ENCODE data around the gene ZC3HAV1L. TPM values are rescaled to one million over a fixed set of nuclear protein-coding genes. Genes with fewer than 3 reads are reported as not detected.

The ZC3HAV1L gene
- total and polyA plus RNA-seq, 8 donors: 0.33 to 31.9 (median 9.4) TPM

DNA sequence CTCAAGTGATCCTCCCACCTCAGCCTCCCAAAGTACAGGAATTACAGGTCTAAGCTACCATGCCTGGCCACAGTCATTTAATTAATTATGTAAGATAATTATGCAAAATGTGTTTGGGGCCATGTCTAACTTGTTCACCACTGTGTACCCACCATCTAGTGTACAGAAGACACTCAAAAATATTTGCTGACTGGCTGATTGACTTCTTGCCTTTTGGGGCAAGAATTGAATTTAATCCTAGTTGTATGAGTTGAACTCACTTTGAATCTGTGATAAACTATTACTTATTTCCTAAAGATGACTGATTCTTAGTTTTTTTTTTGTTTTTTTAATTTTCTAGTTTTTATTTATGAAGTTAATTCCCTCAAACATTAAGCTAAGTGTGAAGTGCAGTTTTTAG, 15.8 kb upstream of the ZC3HAV1L start:
- Histone ChIP-seq H3K9me3 (no peaks in the 10 kb centered on the region), H3K4me1 (no peaks in the 10 kb centered on the region), H3K27me3 (no peaks in the 10 kb centered on the region), H3K4me3 (no peak overlapping the region), H3K27ac (no peak overlapping the region), H3K36me3 (peaks cover 52 to 100% (median 98%) of the 10 kb centered on the region in 4 donors)
- intact Hi-C loops (cut with DNase I; ENCODE audit: low total_unique reads): no loop called here
- no peak for DNase-seq
- TF ChIP-seq POLR2A (IDR thresholded peaks at IDR 0.05) (no peak), EP300 (IDR thresholded peaks at IDR 0.05) (no peak), POLR2AphosphoS5 (IDR thresholded peaks at IDR 0.05) (no peak), CTCF (IDR thresholded peaks at IDR 0.05) (no peak)

- TF ChIP-seq POLR2AphosphoS5 (IDR thresholded peaks at IDR 0.05): no peak
- TF ChIP-seq CTCF (IDR thresholded peaks at IDR 0.05): no peak
- no peak for TF ChIP-seq POLR2A (IDR thresholded peaks at IDR 0.05)
- TF ChIP-seq EP300 (IDR thresholded peaks at IDR 0.05): no peak
- H3K4me3 ChIP-seq: no peak overlapping the region
- intact Hi-C loops (cut with DNase I; ENCODE audit: low total_unique reads): no loop called here
- no peaks in the 10 kb centered on the region for H3K9me3 ChIP-seq
- no peak for DNase-seq
- H3K36me3 ChIP-seq: peaks cover 52 to 100% (median 99%) of the 10 kb centered on the region in 4 donors
- WGBS, 5 donors: 77 to 100% (median 89%) methylated on average over 1 of the region's 1 CpG
- peaks cover 0 to 5% (median 0%) of the 10 kb centered on the region in 4 donors for H3K4me1 ChIP-seq
- no peaks in the 10 kb centered on the region for H3K27me3 ChIP-seq
- H3K27ac ChIP-seq: no peak overlapping the region
Observed at GRCh38 chr7:139049936-139050335, 14.1 kb upstream of the ZC3HAV1L start.

DNA sequence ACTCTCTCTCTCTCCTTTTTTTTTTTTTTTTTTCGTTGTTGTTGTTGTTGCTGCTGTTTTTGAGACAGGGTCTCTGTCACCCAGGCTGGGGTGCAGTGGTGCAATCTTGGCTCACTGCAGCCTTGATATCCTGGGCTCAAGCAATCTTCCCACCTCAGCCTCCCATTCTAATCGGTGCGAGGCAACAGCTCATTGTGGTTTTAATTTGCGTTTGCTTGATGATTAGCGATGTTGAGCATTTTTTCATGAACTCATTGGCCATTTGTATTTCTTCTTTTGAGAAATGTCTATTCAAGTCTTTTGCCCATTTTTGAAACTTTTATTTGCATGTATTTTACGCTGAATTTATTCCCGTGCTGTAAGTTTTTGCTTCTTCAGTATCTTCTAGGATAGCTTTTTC, 13.3 kb upstream of the ZC3HAV1L start:
- DNase-seq: no peak
- no peak overlapping the region for H3K4me3 ChIP-seq
- H3K9me3 ChIP-seq: no peaks in the 10 kb centered on the region
- no peak overlapping the region for H3K27ac ChIP-seq
- peaks cover 44 to 97% (median 92%) of the 10 kb centered on the region in 4 donors for H3K36me3 ChIP-seq
- no peaks in the 10 kb centered on the region for H3K27me3 ChIP-seq
- peaks cover 0 to 13% (median 0%) of the 10 kb centered on the region in 4 donors for H3K4me1 ChIP-seq
- intact Hi-C loops (cut with DNase I; ENCODE audit: low total_unique reads): no loop called here
- no peak for TF ChIP-seq POLR2AphosphoS5 (IDR thresholded peaks at IDR 0.05)
- TF ChIP-seq EP300 (IDR thresholded peaks at IDR 0.05): no peak
- no peak for TF ChIP-seq CTCF (IDR thresholded peaks at IDR 0.05)
- TF ChIP-seq POLR2A (IDR thresholded peaks at IDR 0.05): no peak
- WGBS, 5 donors: 64 to 94% (median 79%) methylated on average over 7 of the region's 7 CpGs

DNA sequence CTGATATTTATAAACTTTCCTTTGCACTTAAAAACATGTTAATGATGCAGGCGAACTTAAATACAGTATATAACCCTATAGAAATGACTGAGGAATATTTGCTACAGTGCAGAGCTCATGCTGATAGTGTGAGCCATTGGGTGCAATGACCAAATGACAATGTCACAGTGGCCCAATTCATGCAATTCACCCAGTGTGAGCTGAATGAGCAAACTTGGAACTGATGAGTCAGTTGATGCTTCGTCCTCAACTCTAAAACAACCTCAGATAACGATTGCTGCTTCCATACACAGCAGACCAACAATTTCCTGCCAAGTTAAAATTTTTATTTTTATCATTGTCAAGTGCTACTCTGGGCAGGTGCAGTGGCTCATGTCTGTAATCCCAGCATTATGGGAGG, 12.1 kb upstream of the ZC3HAV1L start:
- H3K4me3 ChIP-seq: no peak overlapping the region
- peaks cover 37 to 89% (median 83%) of the 10 kb centered on the region in 4 donors for H3K36me3 ChIP-seq
- DNase-seq: no peak
- H3K4me1 ChIP-seq: peaks cover 0 to 20% (median 0%) of the 10 kb centered on the region in 4 donors
- no peaks in the 10 kb centered on the region for H3K9me3 ChIP-seq
- WGBS, 5 donors: 77 to 89% (median 81%) methylated on average over 3 of the region's 3 CpGs
- intact Hi-C loops (cut with DNase I; ENCODE audit: low total_unique reads): no loop called here
- H3K27me3 ChIP-seq: no peaks in the 10 kb centered on the region
- H3K27ac ChIP-seq: no peak overlapping the region
- TF ChIP-seq POLR2A (IDR thresholded peaks at IDR 0.05) (no peak), CTCF (IDR thresholded peaks at IDR 0.05) (no peak), EP300 (IDR thresholded peaks at IDR 0.05) (no peak), POLR2AphosphoS5 (IDR thresholded peaks at IDR 0.05) (no peak)
